Epithelial cell of esophagus (primary cell): ENCODE results near the gene ZBTB16.

ENCODE experiments used
- DNase-seq: peaks from one replicate; pipeline ENCODE4 v3.0.0; 2010; ENCODE audit warnings: low read depth
- H3K4me3 ChIP-seq: 2 replicates; pipeline ENCODE4 v1.5.1; 2011; ENCODE audit warnings: mild to moderate bottlenecking, low read length, control low read depth
- CTCF ChIP-seq: IDR thresholded peaks from 2 replicates; pipeline ENCODE4 v1.5.1; 2011; ENCODE audit warnings: low read depth, mild to moderate bottlenecking, low read length, control low read depth, inconsistent platforms; ENCODE audit not compliant: insufficient read depth; ENCODE audit errors: missing control alignments

Gene ZBTB16

DNA sequence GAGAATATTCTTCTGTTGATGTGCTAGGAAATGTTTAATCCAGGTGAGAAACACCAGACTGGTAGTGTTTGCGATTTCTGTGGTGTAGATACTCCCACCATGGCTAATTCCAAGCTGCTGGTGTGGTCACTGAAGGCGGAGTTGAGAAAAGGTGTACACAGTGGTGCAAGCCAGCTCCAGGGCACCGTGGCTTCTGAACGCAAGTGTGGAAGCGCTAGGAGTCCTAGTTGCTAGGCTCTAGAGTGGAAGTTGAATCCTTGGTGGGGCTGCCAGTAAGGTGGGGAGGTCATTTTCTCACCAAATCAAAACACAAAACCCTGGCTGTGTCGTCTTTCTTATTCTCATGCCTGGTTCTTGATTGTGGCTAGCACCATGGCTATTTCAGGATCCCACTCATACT lies 61.6 kb downstream of the ZBTB16 start:
- no peak for DNase-seq
- no peak overlapping the region for H3K4me3 ChIP-seq
- no peak for TF ChIP-seq CTCF

GRCh38 chr11:114121804-114122504 lies 62.4 kb downstream of the ZBTB16 start:
- TF ChIP-seq CTCF: no peak
- no peak for DNase-seq
- no peak overlapping the region for H3K4me3 ChIP-seq

- DNase-seq: no peak
- no peak for TF ChIP-seq CTCF
- no peak overlapping the region for H3K4me3 ChIP-seq
Observed at GRCh38 chr11:114122686-114123085, 63.2 kb downstream of the ZBTB16 start.

GRCh38 chr11:114123692-114124330 lies 64.3 kb downstream of the ZBTB16 start:
- no peak for TF ChIP-seq CTCF
- DNase-seq: no peak
- H3K4me3 ChIP-seq: no peak overlapping the region

- H3K4me3 ChIP-seq: no peak overlapping the region
- DNase-seq: no peak
- no peak for TF ChIP-seq CTCF
Observed at GRCh38 chr11:114124601-114125144, 65.2 kb downstream of the ZBTB16 start.

DNA sequence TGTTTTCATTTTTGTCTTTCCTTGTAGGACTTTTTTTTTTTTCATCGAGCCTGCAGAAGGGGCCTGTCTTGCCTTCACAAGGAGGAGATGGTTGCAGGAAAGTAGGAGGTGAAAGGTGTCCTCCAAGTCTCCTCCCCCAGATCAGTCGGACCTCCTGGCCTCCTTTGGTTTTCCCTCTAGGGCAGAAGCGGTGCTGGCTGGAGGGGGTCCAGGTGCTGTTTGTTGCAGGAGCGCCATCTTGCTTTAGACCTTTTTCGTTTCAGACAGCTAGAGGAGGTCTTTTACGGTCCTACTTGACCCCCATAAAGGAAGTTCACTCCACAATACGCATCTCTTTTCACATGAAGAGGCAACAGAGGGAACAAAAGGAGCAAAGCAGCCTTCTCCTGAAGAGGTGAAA lies 66.0 kb downstream of the ZBTB16 start:
- no peak for DNase-seq
- no peak for TF ChIP-seq CTCF
- no peak overlapping the region for H3K4me3 ChIP-seq
